Measurements from ENCODE around the gene CARMIL3. TPM values are rescaled to one million over a fixed set of nuclear protein-coding genes. Genes with fewer than 3 reads are reported as not detected.

CARMIL3 gene
- total and polyA plus RNA-seq, 2 of the 8 experiments (the other 6 are each of a cell fraction or from before 2014, with no cell fraction given), result 6.0 to 9.0 TPM

- TF ChIP-seq CTCF (IDR thresholded peaks at IDR 0.05; ENCODE audit: control extremely low read depth in 1 of 3, insufficient read depth in 1 of 3, low read depth in 1 of 3, low read length in 3 of 3) (peak; percentile 75 to 82 (median 81)), SIN3A (conservative IDR thresholded peaks at IDR 0.05 in 1 of 2, IDR thresholded peaks at IDR 0.05 in 1 of 2; ENCODE audit: low read depth in 1 of 2, low read length in 2 of 2) (peak; percentile 23 to 50; a peak in 1 of 4 replicates), POLR2AphosphoS5 (IDR thresholded peaks at IDR 0.05; ENCODE audit: low read depth, low read length) (peak; percentile 43; the same call in 1 of the 2 replicates), E2F6 (IDR thresholded peaks at IDR 0.05) (peak; percentile 42), TBP (IDR thresholded peaks at IDR 0.05; ENCODE audit: low read depth, low read length) (peak; percentile 66; the same call in 1 of the 2 replicates), TAF1 (IDR thresholded peaks at IDR 0.05; ENCODE audit: low read depth, low read length) (peak; percentile 67; the same call in 1 of the 2 replicates), KDM4A (IDR thresholded peaks at IDR 0.05; ENCODE audit: low read depth, low read length, severe bottlenecking) (peak; percentile 82)
- TF ChIP-seq, protein P1, sequence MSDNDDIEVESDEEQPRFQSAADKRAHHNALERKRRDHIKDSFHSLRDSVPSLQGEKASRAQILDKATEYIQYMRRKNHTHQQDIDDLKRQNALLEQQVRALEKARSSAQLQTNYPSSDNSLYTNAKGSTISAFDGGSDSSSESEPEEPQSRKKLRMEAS (IDR thresholded peaks at IDR 0.05), result peak; percentile 69
- TF ChIP-seq, protein P2, sequence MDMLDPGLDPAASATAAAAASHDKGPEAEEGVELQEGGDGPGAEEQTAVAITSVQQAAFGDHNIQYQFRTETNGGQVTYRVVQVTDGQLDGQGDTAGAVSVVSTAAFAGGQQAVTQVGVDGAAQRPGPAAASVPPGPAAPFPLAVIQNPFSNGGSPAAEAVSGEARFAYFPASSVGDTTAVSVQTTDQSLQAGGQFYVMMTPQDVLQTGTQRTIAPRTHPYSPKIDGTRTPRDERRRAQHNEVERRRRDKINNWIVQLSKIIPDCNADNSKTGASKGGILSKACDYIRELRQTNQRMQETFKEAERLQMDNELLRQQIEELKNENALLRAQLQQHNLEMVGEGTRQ (IDR thresholded peaks at IDR 0.05; ENCODE audit: low read length), result no peak
Observed at GRCh38 chr14:24036169-24036962, 15.4 kb upstream of the CARMIL3 start (continued).

All from H1 (cell line).